Mucosa of rectum (tissue), 2 donors: Measurements from ENCODE around the gene HS3ST3B1.

Experiments used
- H3K27ac ChIP-seq, 2 donors: one replicate each; pipeline ENCODE4 v1.7.0; 2013; ENCODE audit warnings: inconsistent platforms in 2 of 2, low read depth in 2 of 2, low read length in 2 of 2
- H3K27me3 ChIP-seq, 2 donors: one replicate each; pipeline ENCODE4 v1.7.0; 2013; ENCODE audit warnings: low read length in 2 of 2; ENCODE audit not compliant: control insufficient read depth in 2 of 2, insufficient read depth in 2 of 2
- H3K36me3 ChIP-seq, 2 donors: one replicate each; pipeline ENCODE4 v1.7.0; 2013; ENCODE audit warnings: low read length in 2 of 2; ENCODE audit not compliant: control insufficient read depth in 2 of 2, insufficient read depth in 2 of 2
- H3K4me1 ChIP-seq, 2 donors: one replicate each; pipeline ENCODE4 v1.7.0; 2013; ENCODE audit warnings: low read length in 2 of 2, mild to moderate bottlenecking in 1 of 2; ENCODE audit not compliant: control insufficient read depth in 2 of 2, insufficient read depth in 2 of 2
- H3K4me3 ChIP-seq, 2 donors: one replicate each; pipeline ENCODE4 v1.7.0; 2013; ENCODE audit warnings: low read length in 2 of 2
- H3K9ac ChIP-seq, 2 donors: one replicate each; pipeline ENCODE4 v1.7.0; 2013; ENCODE audit warnings: low read length in 2 of 2, low read depth in 1 of 2, mild to moderate bottlenecking in 1 of 2
- H3K9me3 ChIP-seq, 2 donors: one replicate each; pipeline ENCODE4 v1.7.0; 2013; ENCODE audit warnings: low read length in 2 of 2; ENCODE audit not compliant: control insufficient read depth in 2 of 2
- donor health status: healthy.
- donor health status: Normal muscosa, but diverticular disease.

HS3ST3B1 gene

GRCh38 chr17:14346801-14347200 is 45.9 kb downstream of the HS3ST3B1 start:
- no peaks in the 10 kb centered on the region for H3K9me3 ChIP-seq
- no peaks in the 10 kb centered on the region for H3K4me1 ChIP-seq
- no peak overlapping the region for H3K9ac ChIP-seq
- no peak overlapping the region for H3K27ac ChIP-seq
- no peaks in the 10 kb centered on the region for H3K27me3 ChIP-seq
- no peak overlapping the region for H3K4me3 ChIP-seq
- no peaks in the 10 kb centered on the region for H3K36me3 ChIP-seq

GRCh38 chr17:14351493-14351892 is 50.6 kb downstream of the HS3ST3B1 start:
- Histone ChIP-seq H3K9ac (no peak overlapping the region), H3K4me3 (no peak overlapping the region), H3K36me3 (no peaks in the 10 kb centered on the region), H3K4me1 (no peaks in the 10 kb centered on the region), H3K9me3 (no peaks in the 10 kb centered on the region), H3K27me3 (no peaks in the 10 kb centered on the region), H3K27ac (no peak overlapping the region)

DNA sequence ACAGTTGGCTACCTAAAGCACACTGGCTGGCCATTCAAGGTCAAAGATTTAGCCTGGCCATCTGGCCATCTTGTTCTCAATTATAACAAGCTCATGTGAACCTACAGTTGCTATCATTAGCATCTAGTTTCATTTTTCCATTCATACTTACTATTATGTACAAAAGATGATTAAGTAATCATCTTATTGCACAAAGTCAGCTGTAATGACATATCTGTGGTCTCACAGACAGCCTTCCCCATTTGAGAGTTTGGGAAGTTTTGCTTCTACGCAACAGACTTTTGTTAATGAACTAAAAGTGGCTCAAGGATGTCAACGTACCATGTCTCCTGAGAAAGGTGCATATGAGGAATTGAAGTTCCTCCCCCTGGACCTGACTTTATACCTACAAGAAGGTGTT is 51.3 kb downstream of the HS3ST3B1 start:
- H3K4me1 ChIP-seq = no peaks in the 10 kb centered on the region
- no peaks in the 10 kb centered on the region for H3K9me3 ChIP-seq
- H3K36me3 ChIP-seq = no peaks in the 10 kb centered on the region
- no peak overlapping the region for H3K4me3 ChIP-seq
- no peaks in the 10 kb centered on the region for H3K27me3 ChIP-seq
- H3K9ac ChIP-seq = no peak overlapping the region
- H3K27ac ChIP-seq = peak overlapping the region in 1 of 2 donors; percentile 32

DNA sequence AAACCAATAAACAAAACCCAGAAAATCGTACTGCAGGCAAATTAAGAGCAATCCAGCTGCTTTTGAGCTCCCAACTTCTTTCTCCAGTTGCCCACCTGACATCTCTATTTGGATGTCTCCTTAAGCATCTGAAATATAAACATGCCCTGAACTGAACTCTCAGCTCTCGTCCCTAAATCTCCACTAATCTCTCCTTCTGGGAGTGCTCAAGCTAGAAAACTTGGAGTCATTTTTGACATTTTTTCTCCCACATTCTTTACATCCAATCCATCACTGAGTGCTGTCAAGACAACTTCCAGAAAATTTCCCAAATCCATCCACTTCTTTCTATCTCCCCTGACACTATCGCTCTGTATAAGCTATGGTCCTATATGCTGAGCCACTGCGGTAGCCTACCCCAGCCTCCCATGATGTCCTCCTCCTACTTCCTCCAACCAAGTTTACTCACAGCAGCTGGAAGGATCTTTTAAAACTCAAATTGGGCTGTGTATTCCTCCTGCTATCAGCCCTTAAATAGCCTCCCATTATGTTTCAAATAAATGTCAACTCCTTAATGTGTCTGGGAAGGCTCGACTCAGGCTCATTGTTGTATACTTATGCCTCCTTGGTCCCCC is 53.1 kb downstream of the HS3ST3B1 start:
- no peaks in the 10 kb centered on the region for H3K36me3 ChIP-seq
- H3K4me1 ChIP-seq = no peaks in the 10 kb centered on the region
- H3K9ac ChIP-seq = no peak overlapping the region
- H3K9me3 ChIP-seq = no peaks in the 10 kb centered on the region
- no peaks in the 10 kb centered on the region for H3K27me3 ChIP-seq
- no peak overlapping the region for H3K4me3 ChIP-seq
- H3K27ac ChIP-seq = peak overlapping the region; percentile 11 to 43

- Histone ChIP-seq H3K27ac (peak overlapping the region in 1 of 2 donors; percentile 1), H3K4me1 (peaks cover 0 to 2% of the 10 kb centered on the region in 2 donors), H3K9ac (no peak overlapping the region), H3K4me3 (no peak overlapping the region), H3K36me3 (no peaks in the 10 kb centered on the region), H3K9me3 (no peaks in the 10 kb centered on the region), H3K27me3 (no peaks in the 10 kb centered on the region)
Observed at GRCh38 chr17:14354807-14355206, 53.9 kb downstream of the HS3ST3B1 start.

- Histone ChIP-seq H3K27ac (no peak overlapping the region), H3K4me1 (peaks cover 0 to 2% of the 10 kb centered on the region in 2 donors), H3K4me3 (no peak overlapping the region), H3K36me3 (no peaks in the 10 kb centered on the region), H3K9ac (no peak overlapping the region), H3K9me3 (no peaks in the 10 kb centered on the region), H3K27me3 (no peaks in the 10 kb centered on the region)
Observed at GRCh38 chr17:14355556-14355955, 54.7 kb downstream of the HS3ST3B1 start.

DNA sequence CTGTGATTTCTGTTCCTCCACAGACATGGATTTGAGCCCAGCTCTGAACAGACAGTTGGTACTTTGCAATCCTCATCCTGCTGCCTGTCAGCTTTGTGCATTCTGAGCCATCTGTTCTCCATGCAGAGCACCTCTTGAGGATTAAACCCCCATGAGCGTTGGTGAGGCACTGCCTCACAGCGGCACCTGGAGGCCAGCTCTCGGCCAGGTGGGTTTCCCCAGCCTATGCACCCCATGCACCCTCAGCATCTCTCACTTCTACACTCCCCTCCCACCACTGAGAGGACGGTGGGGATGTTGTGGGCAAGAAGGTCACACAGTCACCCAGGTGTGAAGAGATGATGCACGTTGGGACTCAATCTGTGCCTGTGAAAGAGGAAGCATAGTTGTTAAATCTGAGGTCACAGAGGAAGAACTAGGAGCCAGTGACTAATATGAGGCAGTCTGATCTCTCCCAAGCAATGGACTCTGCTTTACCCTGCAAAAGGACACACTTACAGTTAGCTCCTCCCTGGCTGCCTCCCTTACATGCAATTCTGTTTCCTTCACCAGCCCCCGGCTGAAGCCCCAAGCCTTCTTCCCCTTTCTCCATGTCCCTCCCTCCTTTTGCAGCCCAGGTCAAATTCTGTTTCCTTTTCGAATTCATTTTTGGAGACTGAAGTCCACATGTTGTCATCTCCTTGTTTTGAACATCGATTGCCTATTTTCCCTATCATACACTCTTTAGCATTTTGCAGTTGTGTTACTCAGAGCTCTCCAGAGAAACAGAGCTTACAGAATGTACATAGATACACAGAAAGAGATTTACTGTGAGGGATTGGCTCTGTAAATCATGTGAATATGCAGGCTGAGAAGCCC is 58.5 kb downstream of the HS3ST3B1 start:
- no peaks in the 10 kb centered on the region for H3K36me3 ChIP-seq
- H3K9ac ChIP-seq = no peak overlapping the region
- no peak overlapping the region for H3K27ac ChIP-seq
- no peaks in the 10 kb centered on the region for H3K9me3 ChIP-seq
- H3K27me3 ChIP-seq = no peaks in the 10 kb centered on the region
- H3K4me1 ChIP-seq = peaks cover 0 to 2% of the 10 kb centered on the region in 2 donors
- H3K4me3 ChIP-seq = no peak overlapping the region

GRCh38 chr17:14360856-14361255 is 60.0 kb downstream of the HS3ST3B1 start:
- H3K4me1 ChIP-seq = peaks cover 0 to 2% of the 10 kb centered on the region in 2 donors
- no peak overlapping the region for H3K9ac ChIP-seq
- no peaks in the 10 kb centered on the region for H3K27me3 ChIP-seq
- H3K36me3 ChIP-seq = no peaks in the 10 kb centered on the region
- no peaks in the 10 kb centered on the region for H3K9me3 ChIP-seq
- H3K4me3 ChIP-seq = no peak overlapping the region
- no peak overlapping the region for H3K27ac ChIP-seq

- Histone ChIP-seq H3K4me3 (no peak overlapping the region), H3K27ac (no peak overlapping the region), H3K9ac (no peak overlapping the region), H3K4me1 (peaks cover 0 to 2% of the 10 kb centered on the region in 2 donors), H3K27me3 (no peaks in the 10 kb centered on the region), H3K36me3 (no peaks in the 10 kb centered on the region), H3K9me3 (no peaks in the 10 kb centered on the region)
Observed at GRCh38 chr17:14361470-14361869, 60.6 kb downstream of the HS3ST3B1 start.

DNA sequence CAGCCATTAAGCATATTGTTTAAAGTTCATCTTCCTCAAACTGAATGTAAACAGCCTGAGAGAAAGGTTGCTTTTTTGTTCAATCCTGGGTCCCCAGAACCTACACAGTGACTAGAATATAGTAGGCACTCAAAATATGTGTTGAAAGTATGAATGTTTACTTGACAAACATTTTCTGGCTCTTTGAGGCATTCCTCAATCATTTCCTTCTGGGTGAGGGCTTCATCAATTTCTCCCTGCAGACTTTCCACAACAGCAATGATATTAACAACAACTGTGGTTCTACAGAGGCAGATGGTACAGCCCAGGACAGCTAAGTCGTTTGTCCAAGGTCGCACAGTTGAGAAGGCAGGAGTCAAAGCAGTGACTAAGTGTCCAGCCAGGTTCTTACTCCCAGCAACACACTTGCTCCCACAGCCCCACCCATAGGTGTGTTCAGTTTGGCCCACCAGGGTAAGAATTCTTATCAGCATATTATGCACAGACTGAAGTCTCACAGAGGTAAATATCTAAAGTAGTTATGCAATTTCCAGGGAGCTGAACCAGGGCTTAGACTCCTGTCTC is 61.1 kb downstream of the HS3ST3B1 start:
- no peaks in the 10 kb centered on the region for H3K9me3 ChIP-seq
- no peak overlapping the region for H3K4me3 ChIP-seq
- H3K9ac ChIP-seq = no peak overlapping the region
- no peaks in the 10 kb centered on the region for H3K27me3 ChIP-seq
- H3K36me3 ChIP-seq = no peaks in the 10 kb centered on the region
- H3K4me1 ChIP-seq = peaks cover 0 to 2% of the 10 kb centered on the region in 2 donors
- no peak overlapping the region for H3K27ac ChIP-seq
